Measurements from ENCODE around the gene CDK15.

Gene CDK15

DNA sequence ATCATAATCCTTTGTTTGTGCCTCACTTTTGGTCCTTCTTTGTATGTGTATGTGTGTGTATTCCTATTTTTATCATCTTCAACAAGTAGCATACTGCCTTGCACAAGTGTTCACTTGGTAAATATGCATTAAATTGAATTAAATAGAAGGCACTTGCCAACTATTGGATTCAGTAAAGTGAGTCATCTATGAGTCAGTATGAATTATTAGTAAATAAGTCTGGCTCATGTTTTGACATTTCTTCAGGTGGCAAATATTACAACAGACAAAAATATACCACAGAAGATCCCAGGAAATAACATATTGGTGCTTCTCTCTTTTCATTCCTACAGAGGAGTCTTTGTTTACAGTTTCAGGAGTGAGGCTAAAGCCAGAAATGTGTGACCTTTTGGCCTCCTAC, 84.1 kb downstream of the CDK15 start:
- TF ChIP-seq JUND (IDR thresholded peaks at IDR 0.05; ENCODE audit: low read depth) = no peak
- no peak for DNase-seq (ENCODE audit: low read depth in 1 of 2, low spot score in 1 of 2)
- in situ Hi-C loops (cut with HindIII; ENCODE audit: low pct_unique_long_range_greater_than_20kb, low sequenced_read_pairs) = no loop called here

DNA sequence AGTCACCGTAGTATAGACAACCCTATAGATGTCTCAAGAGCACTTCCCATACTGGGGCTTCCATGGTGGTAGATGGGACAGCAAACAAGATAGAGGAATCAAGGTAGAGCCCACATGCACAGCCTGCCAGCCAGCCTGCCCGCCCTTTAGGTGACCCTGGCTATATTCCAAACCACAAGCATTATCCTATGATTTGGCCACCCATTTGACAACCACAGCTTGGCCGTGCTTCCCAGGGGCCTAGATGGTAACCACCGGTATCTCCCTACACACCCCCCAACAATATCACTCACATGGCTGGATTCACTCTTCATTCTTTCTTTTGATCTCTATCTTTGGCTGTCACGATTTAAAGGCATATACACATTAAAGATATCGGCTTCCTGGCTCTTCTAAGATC, 85.3 kb downstream of the CDK15 start:
- no peak for DNase-seq (ENCODE audit: low read depth in 1 of 2, low spot score in 1 of 2)
- in situ Hi-C loops (cut with HindIII; ENCODE audit: low pct_unique_long_range_greater_than_20kb, low sequenced_read_pairs) = no loop called here
- no peak for TF ChIP-seq JUND (IDR thresholded peaks at IDR 0.05; ENCODE audit: low read depth)

DNA sequence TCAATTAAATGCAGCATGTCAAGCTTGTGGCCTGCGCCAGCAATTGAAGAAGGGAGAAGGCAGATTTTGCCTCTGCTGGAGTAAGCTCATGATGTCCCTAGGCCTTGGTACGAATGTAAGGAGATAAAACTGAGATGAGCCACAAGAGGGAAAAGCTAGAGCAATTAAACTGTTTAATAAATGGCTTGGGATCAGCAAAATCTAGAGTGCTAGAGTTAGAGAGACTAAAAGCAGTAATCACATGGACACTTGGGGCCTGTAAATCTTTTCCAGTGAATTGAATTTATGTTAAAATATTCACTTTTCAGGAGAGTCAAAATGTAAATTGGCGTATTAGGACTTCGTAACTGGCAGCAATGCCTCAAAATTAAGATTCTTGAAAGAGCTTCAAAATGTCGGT, 86.2 kb downstream of the CDK15 start:
- TF ChIP-seq JUND (IDR thresholded peaks at IDR 0.05; ENCODE audit: low read depth) = no peak
- in situ Hi-C loops (cut with HindIII; ENCODE audit: low pct_unique_long_range_greater_than_20kb, low sequenced_read_pairs) = no loop called here
- no peak for DNase-seq (ENCODE audit: low read depth in 1 of 2, low spot score in 1 of 2)

DNA sequence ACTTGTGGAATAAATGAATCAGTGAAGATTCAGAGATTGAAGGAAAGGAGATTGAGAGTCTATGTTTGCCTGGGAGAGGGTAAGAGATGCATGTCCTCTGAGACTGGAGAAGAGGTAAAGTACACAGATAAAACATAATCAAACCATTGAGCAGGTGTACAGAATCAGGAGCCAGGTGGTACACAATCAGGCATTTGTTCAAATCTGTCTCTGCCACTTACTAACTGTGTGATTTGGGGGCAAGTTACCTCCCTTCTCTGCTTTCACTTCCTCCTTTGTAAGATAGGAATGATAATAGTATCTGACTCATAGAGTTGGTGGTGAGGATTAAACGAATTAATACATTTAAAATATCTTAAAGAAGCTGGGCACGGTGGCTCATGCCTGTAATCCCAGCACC, 94.0 kb downstream of the CDK15 start:
- in situ Hi-C loops (cut with HindIII; ENCODE audit: low pct_unique_long_range_greater_than_20kb, low sequenced_read_pairs) = no loop called here
- DNase-seq (ENCODE audit: low read depth in 1 of 2, low spot score in 1 of 2) = no peak

DNA sequence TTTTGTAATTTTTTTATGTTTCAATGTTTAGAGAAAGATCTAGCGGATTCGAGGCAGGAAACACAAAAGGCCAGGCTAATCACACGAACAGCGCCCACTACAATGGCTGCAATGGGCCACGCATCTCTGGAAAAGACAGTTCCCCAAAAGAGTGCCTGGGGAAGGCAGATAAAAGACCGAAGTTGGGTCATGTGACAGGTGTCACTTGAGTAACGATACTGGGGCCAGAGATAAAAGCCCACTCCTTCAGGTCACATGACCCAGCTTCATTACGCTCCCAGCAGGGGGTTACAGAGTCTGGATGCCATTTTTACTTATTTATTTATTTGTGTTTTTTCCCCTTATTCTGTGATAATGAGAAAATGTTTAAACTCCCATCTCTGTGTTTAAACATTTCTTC, 95.4 kb downstream of the CDK15 start:
- DNase-seq (ENCODE audit: low read depth in 1 of 2, low spot score in 1 of 2) = no peak
- TF ChIP-seq JUND (IDR thresholded peaks at IDR 0.05; ENCODE audit: low read depth) = no peak
- in situ Hi-C loops (cut with HindIII; ENCODE audit: low pct_unique_long_range_greater_than_20kb, low sequenced_read_pairs) = no loop called here

More for the DNA sequence above, 94.0 kb downstream of the CDK15 start:
- no peak for TF ChIP-seq JUND (IDR thresholded peaks at IDR 0.05; ENCODE audit: low read depth)

DNA sequence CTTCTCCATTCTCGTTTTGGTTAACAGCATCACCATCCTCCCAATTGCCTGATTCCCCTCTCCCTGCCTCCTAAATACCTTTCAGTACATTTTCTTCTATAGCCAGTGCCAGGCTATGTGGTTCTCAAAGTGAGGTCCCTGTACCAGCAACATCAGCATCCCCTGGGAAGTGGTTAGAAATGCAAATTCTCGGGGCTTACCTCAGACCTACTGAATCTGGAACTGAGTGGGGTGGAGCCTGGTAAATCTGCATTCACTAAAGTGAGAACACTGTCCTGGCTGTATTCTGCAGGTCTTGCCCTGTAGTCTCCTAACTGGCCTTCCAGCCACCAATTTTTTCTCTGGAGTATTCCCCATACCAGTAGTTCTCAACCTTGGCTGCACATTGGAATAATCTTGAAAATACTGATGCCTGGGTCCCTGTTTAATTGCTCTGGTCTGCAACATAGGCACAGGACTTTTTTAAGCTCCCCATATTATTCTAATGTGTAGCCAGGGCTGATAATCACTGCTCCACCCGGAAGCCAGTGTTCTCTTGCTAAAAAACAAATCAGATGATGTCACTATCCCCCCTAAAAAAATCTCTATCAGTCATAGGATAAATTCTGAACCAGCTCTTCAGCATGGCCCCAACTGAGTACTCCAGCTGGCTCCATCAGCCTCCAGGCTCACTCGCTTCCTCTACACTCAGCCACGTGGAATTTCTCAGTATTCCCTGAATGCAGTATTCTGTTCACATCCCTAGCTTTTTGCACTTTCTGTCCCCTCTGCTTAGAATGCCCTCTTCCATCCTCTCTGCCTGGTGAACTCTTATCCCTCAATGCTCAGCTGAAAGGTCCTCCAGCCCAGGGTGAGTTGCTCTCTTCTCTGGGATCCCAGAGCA, 98.4 kb downstream of the CDK15 start:
- TF ChIP-seq JUND (IDR thresholded peaks at IDR 0.05; ENCODE audit: low read depth) = no peak
- in situ Hi-C loops (cut with HindIII; ENCODE audit: low pct_unique_long_range_greater_than_20kb, low sequenced_read_pairs) = no loop called here
- DNase-seq (ENCODE audit: low read depth in 1 of 2, low spot score in 1 of 2) = no peak

DNA sequence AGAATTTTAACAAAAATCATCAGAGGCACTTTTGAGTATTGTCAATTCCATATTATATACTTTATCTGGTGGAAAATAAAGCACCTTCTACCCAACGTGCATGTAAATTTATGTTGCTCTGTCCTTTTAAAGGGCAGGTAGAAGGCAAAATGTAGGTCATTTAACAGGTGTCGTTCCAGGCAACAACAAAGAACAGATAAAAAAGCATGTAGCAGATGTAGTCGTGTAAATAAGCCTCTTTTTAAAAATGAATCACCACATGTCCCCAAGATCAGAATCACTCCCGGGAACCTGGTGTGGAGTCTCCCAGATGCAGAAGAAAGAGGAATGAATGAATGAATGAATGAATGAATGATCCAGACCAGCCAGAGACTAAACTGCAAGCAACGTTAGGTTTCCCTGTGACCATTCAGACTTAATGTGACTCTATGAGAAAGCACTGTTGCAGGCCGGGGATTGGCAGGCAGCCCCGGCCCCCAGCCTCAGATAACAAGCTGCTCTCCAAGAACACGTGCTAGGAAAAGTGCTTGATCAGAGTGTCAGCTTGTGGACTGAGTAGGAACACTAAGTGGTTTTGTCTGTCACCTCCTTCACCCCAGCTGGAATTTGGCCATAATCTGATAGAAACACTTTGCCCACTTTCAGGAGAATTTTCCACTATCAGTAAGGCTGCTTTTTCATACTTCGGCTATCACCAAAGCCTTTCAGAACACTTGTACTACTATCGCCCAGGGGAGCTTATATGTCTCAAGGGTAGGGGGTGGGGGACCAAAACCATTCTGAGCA, 100.6 kb downstream of the CDK15 start:
- no peak for DNase-seq (ENCODE audit: low read depth in 1 of 2, low spot score in 1 of 2)

DNA sequence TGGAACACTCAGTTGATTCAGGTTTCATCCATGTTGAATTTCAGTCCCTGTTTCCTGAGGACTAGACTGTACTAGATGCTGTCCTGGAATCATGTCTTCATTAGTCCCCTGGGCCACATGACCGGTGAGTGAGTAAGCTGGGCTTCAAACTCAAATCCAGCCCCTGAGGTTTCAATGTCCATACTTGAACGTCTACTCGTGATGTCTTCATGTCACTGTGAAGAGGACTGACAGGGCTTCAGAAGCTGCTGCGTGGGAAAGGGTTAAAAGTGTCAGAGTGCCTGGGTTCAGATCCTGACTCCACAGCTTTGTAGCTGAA, 101.2 kb downstream of the CDK15 start:
- in situ Hi-C loops (cut with HindIII; ENCODE audit: low pct_unique_long_range_greater_than_20kb, low sequenced_read_pairs) = no loop called here
- DNase-seq (ENCODE audit: low read depth in 1 of 2, low spot score in 1 of 2) = no peak
- TF ChIP-seq JUND (IDR thresholded peaks at IDR 0.05; ENCODE audit: low read depth) = no peak

More for the DNA sequence above, 100.6 kb downstream of the CDK15 start:
- no peak for TF ChIP-seq JUND (IDR thresholded peaks at IDR 0.05; ENCODE audit: low read depth)
- in situ Hi-C loops (cut with HindIII; ENCODE audit: low pct_unique_long_range_greater_than_20kb, low sequenced_read_pairs) = no loop called here

DNA sequence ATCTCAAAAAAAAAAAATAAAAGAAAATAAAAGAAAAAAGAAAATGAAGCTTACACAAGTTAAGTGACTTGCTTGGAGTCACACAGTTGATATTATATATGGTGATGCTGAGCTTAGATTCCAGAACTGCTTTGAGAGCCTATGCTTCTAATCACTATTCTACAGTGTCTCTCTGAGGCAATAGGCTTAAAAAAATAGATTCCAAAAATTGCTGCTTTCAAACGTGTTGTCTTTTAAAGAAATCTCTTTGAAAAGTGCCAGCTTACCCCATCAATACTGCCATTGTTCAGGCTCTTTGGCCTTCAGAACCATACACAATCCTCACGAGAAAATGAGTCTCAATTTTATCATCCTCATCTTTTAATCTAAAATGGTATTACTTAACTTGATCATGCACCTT, 102.6 kb downstream of the CDK15 start:
- no peak for TF ChIP-seq JUND (IDR thresholded peaks at IDR 0.05; ENCODE audit: low read depth)
- no peak for DNase-seq (ENCODE audit: low read depth in 1 of 2, low spot score in 1 of 2)
- in situ Hi-C loops (cut with HindIII; ENCODE audit: low pct_unique_long_range_greater_than_20kb, low sequenced_read_pairs) = no loop called here

DNA sequence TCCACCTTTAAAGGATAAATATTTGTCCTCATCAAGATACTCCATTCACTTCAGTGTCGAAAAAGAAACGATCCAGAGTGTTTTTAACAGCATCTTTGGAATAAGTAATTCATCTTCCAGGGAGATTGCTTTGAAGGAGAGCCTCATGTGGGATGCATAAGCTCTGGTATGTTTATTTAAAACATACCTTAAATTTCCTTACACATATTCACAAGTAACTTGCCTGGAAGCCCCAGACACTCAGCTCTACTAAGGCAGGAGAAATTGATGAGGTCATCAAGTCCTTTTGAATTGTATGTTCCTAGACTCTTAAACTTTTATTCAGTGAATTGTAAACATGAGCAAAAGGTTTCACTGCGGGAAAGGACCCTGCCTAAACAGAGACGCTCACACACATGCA, 103.0 kb downstream of the CDK15 start:
- DNase-seq (ENCODE audit: low read depth in 1 of 2, low spot score in 1 of 2) = peak in 1 of 2 experiments; percentile 14
- in situ Hi-C loops (cut with HindIII; ENCODE audit: low pct_unique_long_range_greater_than_20kb, low sequenced_read_pairs) = no loop called here
- no peak for TF ChIP-seq JUND (IDR thresholded peaks at IDR 0.05; ENCODE audit: low read depth)

DNA sequence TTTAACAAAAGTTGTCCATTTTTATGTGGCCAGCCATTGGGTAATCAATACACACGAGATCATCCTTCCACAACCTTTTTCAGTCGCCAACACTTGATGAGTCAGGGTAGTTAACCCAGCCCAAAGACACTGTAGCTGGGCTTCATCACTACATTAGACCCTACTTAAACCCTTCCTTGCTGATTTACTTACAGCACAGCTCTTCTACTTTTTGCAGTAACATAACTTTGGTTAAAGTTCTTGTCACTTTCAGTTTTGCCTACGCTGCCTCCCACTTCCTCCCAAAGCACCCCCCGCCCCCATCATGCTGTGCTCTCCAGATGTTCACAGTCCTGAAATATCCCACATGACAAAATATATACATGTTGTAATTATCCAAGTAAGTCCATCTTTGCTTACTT, 103.6 kb downstream of the CDK15 start:
- in situ Hi-C loops (cut with HindIII; ENCODE audit: low pct_unique_long_range_greater_than_20kb, low sequenced_read_pairs) = no loop called here
- no peak for DNase-seq (ENCODE audit: low read depth in 1 of 2, low spot score in 1 of 2)
- TF ChIP-seq JUND (IDR thresholded peaks at IDR 0.05; ENCODE audit: low read depth) = no peak

DNA sequence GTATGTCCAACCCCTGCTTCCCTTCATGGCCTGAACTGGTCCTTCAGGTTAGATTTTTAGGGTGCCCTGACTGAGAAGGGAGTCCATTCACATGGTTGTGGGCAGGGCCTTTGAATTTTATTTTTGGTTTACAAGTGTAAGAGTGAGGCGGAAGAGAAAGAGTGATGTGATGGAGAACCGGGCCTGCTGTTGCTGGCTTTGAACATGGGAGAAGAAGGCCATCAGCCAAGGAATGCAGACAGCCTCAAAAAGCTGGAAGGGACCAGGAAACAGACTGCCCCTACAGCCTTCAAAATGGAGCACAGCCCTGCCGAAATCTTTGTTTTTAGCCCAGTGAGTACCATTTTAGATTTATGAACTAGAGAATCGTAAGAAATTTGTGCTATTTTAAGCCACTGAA, 105.0 kb downstream of the CDK15 start:
- DNase-seq (ENCODE audit: low read depth in 1 of 2, low spot score in 1 of 2) = no peak
- in situ Hi-C loops (cut with HindIII; ENCODE audit: low pct_unique_long_range_greater_than_20kb, low sequenced_read_pairs) = no loop called here
- TF ChIP-seq JUND (IDR thresholded peaks at IDR 0.05; ENCODE audit: low read depth) = no peak

DNA sequence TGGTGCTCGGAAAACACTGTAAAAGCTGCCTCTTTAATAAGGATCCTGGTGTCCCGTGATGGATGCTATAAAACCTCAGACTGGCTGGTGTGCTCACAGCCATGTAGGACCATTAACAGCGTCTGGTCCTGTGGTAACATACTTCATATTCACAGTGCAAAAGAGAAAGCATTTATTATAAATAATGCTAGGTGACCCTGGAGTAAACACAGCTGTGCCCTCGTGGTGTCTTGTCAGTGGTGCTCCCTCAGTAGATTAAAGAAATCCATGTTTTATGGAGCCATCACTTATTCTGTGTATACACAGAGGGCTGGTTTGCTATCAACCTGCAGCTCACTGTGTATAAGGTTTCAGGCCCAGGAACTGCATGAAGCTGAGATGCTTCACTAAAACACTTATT, 106.9 kb downstream of the CDK15 start:
- TF ChIP-seq JUND (IDR thresholded peaks at IDR 0.05; ENCODE audit: low read depth) = no peak
- in situ Hi-C loops (cut with HindIII; ENCODE audit: low pct_unique_long_range_greater_than_20kb, low sequenced_read_pairs) = no loop called here
- DNase-seq (ENCODE audit: low read depth in 1 of 2, low spot score in 1 of 2) = no peak

Data from T47D (cell line).